ENCODE data around the gene SKAP1.

Gene SKAP1

GRCh38 chr17:48283907-48284306 lies 146.1 kb downstream of the SKAP1 start:
- no peak for DNase-seq (ENCODE audit: low read depth)
- TF ChIP-seq CTCF (conservative IDR thresholded peaks at IDR 0.05; ENCODE audit: low read length): no peak
- no peak overlapping the region for H3K4me3 ChIP-seq (ENCODE audit: low read length)

GRCh38 chr17:48283411-48283810 lies 146.6 kb downstream of the SKAP1 start:
- TF ChIP-seq CTCF (conservative IDR thresholded peaks at IDR 0.05; ENCODE audit: low read length): no peak
- no peak for DNase-seq (ENCODE audit: low read depth)
- H3K4me3 ChIP-seq (ENCODE audit: low read length): no peak overlapping the region

GRCh38 chr17:48282303-48282702 lies 147.7 kb downstream of the SKAP1 start:
- no peak overlapping the region for H3K4me3 ChIP-seq (ENCODE audit: low read length)
- DNase-seq (ENCODE audit: low read depth): no peak
- TF ChIP-seq CTCF (conservative IDR thresholded peaks at IDR 0.05; ENCODE audit: low read length): no peak

- no peak overlapping the region for H3K4me3 ChIP-seq (ENCODE audit: low read length)
- TF ChIP-seq CTCF (conservative IDR thresholded peaks at IDR 0.05; ENCODE audit: low read length): no peak
- no peak for DNase-seq (ENCODE audit: low read depth)
Measured at GRCh38 chr17:48278760-48279491, 151.1 kb downstream of the SKAP1 start.

- no peak for DNase-seq (ENCODE audit: low read depth)
- no peak for TF ChIP-seq CTCF (conservative IDR thresholded peaks at IDR 0.05; ENCODE audit: low read length)
- no peak overlapping the region for H3K4me3 ChIP-seq (ENCODE audit: low read length)
Measured at GRCh38 chr17:48276776-48277175, 153.2 kb downstream of the SKAP1 start.

- no peak for DNase-seq (ENCODE audit: low read depth)
- H3K4me3 ChIP-seq (ENCODE audit: low read length): no peak overlapping the region
- no peak for TF ChIP-seq CTCF (conservative IDR thresholded peaks at IDR 0.05; ENCODE audit: low read length)
Measured at GRCh38 chr17:48270899-48271298, 159.1 kb downstream of the SKAP1 start.

GRCh38 chr17:48269209-48269608 lies 160.8 kb downstream of the SKAP1 start:
- no peak for DNase-seq (ENCODE audit: low read depth)
- no peak for TF ChIP-seq CTCF (conservative IDR thresholded peaks at IDR 0.05; ENCODE audit: low read length)
- H3K4me3 ChIP-seq (ENCODE audit: low read length): no peak overlapping the region
